Nucleus accumbens (tissue), 56 donors: ENCODE data around the gene PMS1.
"Not testable (repeated sequence)": the region's sequence is repeated elsewhere in the genome, so short reads cannot be mapped to it uniquely, and the experiment has no call there.

Source experiments
- DNase-seq, 56 donors: peaks; one replicate each; lab custom pipeline; 2025; lab: John Stamatoyannopoulos, UW

Gene PMS1

DNA sequence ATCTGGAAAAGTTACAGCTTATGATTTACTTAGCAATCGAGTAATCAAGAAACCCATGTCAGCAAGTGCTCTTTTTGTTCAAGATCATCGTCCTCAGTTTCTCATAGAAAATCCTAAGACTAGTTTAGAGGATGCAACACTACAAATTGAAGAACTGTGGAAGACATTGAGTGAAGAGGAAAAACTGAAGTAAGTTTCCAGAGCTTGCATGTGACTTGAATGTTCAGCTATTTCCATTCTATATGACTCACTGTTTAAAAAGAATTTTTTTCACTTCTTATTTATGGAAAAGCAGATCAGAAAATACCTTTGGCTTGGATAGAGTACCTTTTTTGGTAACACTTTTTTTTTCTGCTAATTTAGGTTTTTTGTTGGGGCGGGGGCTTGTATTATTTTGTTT, 70.7 kb downstream of the PMS1 start:
- DNase-seq = no peak

- no peak for DNase-seq
Observed at GRCh38 chr2:189858291-189858690, 74.0 kb downstream of the PMS1 start.

DNA sequence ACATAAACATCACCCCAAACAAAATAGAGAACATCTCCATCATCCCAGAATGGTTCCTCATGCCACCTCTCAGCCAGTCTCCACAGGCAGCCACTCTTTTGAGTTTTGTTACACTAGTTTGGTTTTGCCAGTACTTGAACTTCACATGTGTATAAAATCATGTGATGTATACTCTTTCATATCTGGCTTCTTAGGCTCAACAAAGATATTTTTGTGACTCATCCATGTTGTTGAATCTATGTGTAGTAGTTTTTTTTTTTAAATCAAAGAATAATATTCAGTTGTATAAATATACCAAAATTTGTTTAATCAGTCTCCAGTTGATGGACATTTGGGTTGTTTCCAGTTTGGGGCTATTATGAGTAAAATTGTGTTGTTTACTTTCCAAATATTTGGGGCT, 75.9 kb downstream of the PMS1 start:
- DNase-seq = no peak

DNA sequence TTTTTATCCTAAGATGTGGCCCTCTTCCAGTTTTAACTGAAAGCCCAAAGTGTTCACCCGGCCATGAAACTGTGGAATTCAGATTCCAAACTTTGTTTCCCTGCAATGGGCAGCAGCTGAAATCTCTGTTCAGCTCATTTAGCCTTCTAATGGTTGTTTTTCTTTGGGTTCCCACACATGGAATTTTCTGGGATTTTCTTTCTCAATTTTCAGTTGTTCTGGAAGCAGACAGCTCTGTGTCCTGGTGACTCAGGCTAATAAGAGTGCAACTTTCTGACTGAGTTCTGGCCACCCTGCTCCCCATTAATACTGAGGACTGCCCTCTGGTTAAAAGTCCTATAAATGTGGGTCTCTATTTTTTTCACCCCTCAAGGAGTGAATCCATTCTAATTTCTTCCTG, 78.5 kb downstream of the PMS1 start:
- DNase-seq = no peak

DNA sequence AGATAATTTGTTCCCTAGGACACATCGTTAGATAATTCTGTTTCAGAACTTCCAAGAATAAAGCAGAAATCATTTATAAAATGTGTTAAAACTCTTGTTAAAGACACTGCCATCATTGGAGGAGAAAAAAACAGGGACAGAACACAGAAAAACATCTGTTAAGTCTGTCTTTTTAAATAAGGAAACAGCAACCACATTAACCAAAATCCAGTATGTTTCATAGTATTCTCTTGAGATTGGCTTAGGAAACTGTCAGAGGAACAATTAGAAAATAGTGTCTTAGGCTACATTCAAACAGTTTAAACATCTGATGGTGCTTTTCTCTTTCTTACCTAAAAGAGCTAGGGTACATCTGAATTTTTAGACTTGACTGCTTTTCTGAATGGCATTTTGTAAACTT, 81.6 kb downstream of the PMS1 start:
- no peak for DNase-seq

GRCh38 chr2:189866296-189866695, 82.0 kb downstream of the PMS1 start:
- DNase-seq = no peak

DNA sequence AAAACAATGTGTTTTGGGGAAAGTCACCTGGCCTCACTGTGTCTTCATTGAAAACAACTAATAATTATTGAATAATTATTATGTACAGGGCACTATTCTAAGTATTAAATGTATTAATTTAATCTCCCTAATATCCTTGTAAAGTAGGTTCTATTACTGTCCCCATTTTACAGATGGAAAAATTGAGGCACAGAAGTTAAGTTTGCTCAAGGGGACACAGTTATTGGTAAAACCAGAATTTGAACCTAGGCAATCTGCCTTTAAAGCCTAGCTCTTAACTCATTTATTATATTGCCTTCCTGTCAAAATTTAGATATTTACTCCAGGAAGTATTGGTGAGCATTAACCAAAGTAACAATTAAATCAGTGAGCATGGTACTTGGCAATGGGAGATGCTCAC, 84.6 kb downstream of the PMS1 start:
- DNase-seq = no peak

GRCh38 chr2:189870381-189871085, 86.3 kb downstream of the PMS1 start:
- DNase-seq = no peak

DNA sequence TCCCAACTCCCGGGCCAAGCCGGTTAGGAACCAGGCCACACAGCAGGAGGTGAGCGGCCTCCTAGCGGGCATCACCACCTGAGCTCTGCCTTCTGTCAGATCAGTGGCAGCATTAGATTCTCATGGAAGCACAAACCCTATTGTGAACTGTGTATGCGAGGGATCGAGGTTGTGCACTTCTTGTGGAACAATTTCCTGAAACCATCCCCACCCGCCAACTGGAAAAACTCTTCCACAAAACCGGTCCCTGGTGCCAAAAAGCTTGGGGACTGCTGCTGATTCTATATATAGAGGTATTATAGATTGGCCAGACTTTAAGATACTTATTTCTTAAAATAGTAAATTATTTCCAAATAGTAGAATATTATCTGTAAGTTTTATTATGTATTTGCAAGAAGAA, 89.4 kb downstream of the PMS1 start:
- DNase-seq = no peak

- DNase-seq = no peak
Observed at GRCh38 chr2:189874586-189875320, 90.5 kb downstream of the PMS1 start.

GRCh38 chr2:189876271-189876670, 92.0 kb downstream of the PMS1 start:
- DNase-seq = no peak

DNA sequence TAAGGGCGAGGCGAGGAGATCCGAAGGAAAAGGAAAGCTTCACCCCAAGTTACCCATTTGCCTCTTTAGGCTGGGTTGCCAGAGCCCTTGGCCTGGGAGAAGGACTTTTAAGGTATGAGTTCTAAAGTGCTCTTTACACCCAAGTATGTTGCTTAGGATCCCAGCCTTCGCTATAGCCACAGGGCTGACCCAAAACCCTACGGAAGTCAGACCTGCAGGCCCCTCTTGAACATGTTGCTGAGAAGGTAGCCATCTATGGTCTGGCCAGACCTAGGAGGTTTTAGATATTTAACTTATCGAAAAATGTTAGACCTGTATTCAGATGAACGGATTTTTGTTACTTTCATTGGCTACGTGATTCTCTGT, 95.4 kb downstream of the PMS1 start:
- DNase-seq = no peak

DNA sequence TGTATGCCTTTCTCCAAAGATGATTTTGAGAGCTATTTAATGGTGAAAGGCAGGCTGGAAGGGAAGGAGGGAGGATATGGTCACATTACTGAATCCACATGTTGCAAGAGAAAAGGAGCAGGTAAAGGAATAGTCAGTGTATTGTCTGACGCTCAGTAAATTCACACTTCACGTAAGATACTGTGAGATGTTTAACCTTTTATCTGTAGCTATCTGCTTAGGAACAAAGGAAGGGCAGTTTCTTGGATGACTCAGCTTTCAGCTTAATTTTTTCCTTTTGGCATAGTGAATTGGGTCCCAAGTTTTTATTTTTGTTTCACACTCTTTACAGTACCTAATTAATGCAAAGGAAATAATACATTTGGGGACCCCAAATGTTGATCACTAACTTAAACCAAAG, 96.2 kb downstream of the PMS1 start:
- DNase-seq = no peak

GRCh38 chr2:189880832-189881492, 96.7 kb downstream of the PMS1 start:
- DNase-seq = no peak

- no peak for DNase-seq
Observed at GRCh38 chr2:189885368-189885767, 101.1 kb downstream of the PMS1 start.

DNA sequence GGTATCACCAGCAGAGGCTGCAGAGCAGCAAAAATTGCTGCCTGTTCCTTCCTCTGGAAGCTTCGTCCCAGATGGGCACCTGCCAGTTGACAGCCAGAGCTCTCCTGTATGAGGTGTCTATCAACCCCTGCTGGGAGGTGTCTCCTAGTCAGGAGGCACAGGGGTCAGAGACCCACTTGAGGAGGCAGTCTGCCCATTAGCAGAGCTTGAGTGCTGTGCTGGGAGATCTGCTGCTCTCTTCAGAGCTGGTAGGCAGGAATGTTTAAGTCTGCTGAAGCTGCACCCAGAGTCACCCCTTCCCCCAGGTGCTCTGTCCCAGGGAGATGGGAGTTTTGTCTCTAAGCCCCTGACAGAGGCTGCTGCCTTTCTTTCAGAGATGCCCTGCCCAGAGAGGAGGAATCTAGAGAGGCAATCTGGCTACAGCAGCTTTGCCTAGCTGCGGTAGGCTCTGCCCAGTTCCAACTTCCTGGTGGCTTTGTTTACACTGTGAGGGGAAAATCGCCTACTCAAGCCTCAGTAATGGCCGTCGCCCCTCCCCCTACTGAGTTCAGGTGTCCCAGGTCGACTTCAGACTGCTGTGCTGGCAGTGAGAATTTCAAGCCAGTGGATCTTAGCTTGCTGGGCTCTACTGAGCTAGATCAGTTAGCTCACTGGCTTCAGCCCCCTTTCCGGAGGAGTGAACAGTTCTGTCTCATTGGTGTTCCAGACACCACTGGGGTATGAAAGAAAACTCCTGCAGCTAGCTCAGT, 108.5 kb downstream of the PMS1 start:
- not testable (repeated sequence) for DNase-seq

GRCh38 chr2:189896809-189897208, 112.6 kb downstream of the PMS1 start:
- no peak for DNase-seq

DNA sequence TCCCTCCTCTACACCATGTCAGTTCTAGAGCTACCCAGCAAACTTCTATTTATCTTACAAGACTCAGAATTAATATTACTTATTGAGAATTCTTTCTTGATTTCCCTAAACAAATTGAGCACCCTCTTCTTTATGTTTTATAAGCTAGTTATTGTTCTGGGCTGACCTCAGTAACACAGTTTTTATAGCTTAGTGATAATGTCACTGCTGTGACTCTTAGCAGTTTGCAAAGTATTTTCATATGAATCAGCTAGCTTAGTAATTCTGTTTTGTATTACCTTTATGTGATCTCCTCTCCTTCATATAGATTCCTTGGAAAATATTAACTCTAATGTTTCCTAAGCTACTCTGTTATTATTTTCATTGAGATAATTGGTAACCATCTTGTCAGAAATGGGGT, 114.9 kb downstream of the PMS1 start:
- DNase-seq = no peak

GRCh38 chr2:189900726-189901125, 116.5 kb downstream of the PMS1 start:
- DNase-seq = no peak

DNA sequence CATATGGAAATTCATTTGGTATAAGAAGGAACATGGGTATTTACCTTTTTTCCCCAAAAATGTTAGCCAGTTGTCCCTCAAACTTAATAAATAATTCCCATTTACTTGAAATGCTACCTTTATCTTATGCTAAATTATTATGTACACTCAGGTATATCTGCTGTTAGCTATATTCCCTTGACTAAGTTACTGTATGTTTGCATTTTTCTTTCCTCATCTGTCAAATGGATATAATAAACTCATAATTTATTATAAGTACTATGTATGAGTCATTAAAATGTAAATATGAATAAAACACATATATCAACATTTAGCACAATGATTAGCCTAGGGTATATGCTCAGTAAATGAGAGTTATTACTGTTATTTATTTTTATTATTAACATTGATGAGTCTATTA, 117.4 kb downstream of the PMS1 start:
- no peak for DNase-seq

DNA sequence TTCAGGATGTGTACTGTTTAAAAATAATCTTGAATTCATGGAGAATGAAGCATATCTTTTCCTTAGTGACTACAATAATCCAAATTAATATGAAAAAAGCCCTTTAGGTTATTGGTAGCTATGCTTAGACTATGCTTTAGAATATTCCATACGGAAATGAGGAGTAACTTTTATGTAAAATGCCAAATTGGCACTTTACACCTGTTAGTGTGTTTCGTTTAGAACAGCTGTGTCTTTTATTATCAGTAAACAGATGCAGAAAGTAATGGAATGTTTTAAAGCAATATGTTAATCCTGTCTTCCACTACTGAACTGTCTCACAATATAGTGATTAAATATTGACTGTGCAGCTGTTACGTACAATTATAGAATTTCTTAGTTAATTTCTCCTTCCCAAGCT, 129.6 kb downstream of the PMS1 start:
- DNase-seq = no peak
